GM23338 (cell line): ENCODE results near the gene SRRD. TPM values are rescaled to one million over a fixed set of nuclear protein-coding genes. Genes with fewer than 3 reads are reported as not detected.

Source experiments
- ATAC-seq: fragments of 200-7000 bp; cut with Tn5 transposase; 3 replicates; pipeline ENCODE4 v1.9.1; 2020
- DNase-seq: peaks from one replicate; pipeline ENCODE4 v3.0.0-alpha.2; 2015; ENCODE audit warnings: low spot score
- H2AFZ ChIP-seq: fragments of 200-600 bp; sonication (generic); 2 replicates; pipeline ENCODE4 v1.8.0; 2016; ENCODE audit warnings: antibody characterized with exemption, mild to moderate bottlenecking, moderate library complexity
- H3F3A ChIP-seq: fragments of 200-600 bp; sonication (generic); replicated peaks from 2 replicates; pipeline ENCODE4 v1.8.0; 2017; ENCODE audit warnings: antibody characterized with exemption, mixed run types, low read depth
- H3K27ac ChIP-seq: fragments of 200-600 bp; sonication (generic); 2 replicates; pipeline ENCODE4 v1.6.1; 2016; ENCODE audit warnings: low read depth
- H3K27me3 ChIP-seq: fragments of 200-600 bp; sonication (generic); 2 replicates; pipeline ENCODE4 v1.8.0; 2016; ENCODE audit warnings: mild to moderate bottlenecking, mixed run types, moderate library complexity; ENCODE audit not compliant: insufficient read depth
- H3K36me3 ChIP-seq: fragments of 200-600 bp; sonication (generic); 2 replicates; pipeline ENCODE4 v1.8.0; 2016; ENCODE audit warnings: mild to moderate bottlenecking; ENCODE audit not compliant: insufficient read depth
- H3K4me1 ChIP-seq: fragments of 200-600 bp; sonication (generic); 2 replicates; pipeline ENCODE4 v1.8.0; 2016; ENCODE audit warnings: mild to moderate bottlenecking, moderate library complexity; ENCODE audit not compliant: insufficient read depth
- H3K4me2 ChIP-seq: fragments of 200-600 bp; sonication (generic); 2 replicates; pipeline ENCODE4 v1.7.1; 2017; ENCODE audit warnings: mixed run types
- H3K4me3 ChIP-seq: fragments of 200-600 bp; sonication (generic); 2 replicates; pipeline ENCODE4 v1.6.1; 2016; ENCODE audit warnings: mixed run types
- H3K79me2 ChIP-seq: fragments of 200-600 bp; sonication (generic); replicated peaks from 2 replicates; pipeline ENCODE4 v1.8.0; 2017; ENCODE audit warnings: mild to moderate bottlenecking; ENCODE audit not compliant: insufficient read depth
- H3K9me2 ChIP-seq: fragments of 200-600 bp; sonication (generic); 2 replicates; pipeline ENCODE4 v1.8.0; 2017; ENCODE audit not compliant: insufficient read depth
- H4K20me1 ChIP-seq: fragments of 200-600 bp; sonication (generic); replicated peaks from 2 replicates; pipeline ENCODE4 v1.8.0; 2017; ENCODE audit warnings: mild to moderate bottlenecking; ENCODE audit not compliant: insufficient read depth
- H3K27ac Mint-ChIP-seq: 2 replicates; pipeline ENCODE4 v1.8.0; 2020; ENCODE audit warnings: inconsistent platforms, mild to moderate bottlenecking, moderate library complexity, mixed read lengths
- H3K27me3 Mint-ChIP-seq: 3 replicates; pipeline ENCODE4 v1.8.0; 2022; ENCODE audit warnings: low read depth, mild to moderate bottlenecking, moderate library complexity, mixed read lengths, inconsistent platforms; ENCODE audit not compliant: insufficient read depth, poor library complexity
- H3K36me3 Mint-ChIP-seq: 3 replicates; pipeline ENCODE4 v1.8.0; 2021; ENCODE audit warnings: low read depth, mild to moderate bottlenecking, inconsistent platforms, moderate library complexity, mixed read lengths
- H3K4me1 Mint-ChIP-seq: 3 replicates; pipeline ENCODE4 v1.8.0; 2020; ENCODE audit warnings: mild to moderate bottlenecking, inconsistent platforms, mixed read lengths
- H3K4me3 Mint-ChIP-seq: 3 replicates; pipeline ENCODE4 v1.8.0; 2021; ENCODE audit warnings: moderate library complexity, mild to moderate bottlenecking, inconsistent platforms, mixed read lengths
- H3K9me3 Mint-ChIP-seq: 3 replicates; pipeline ENCODE4 v1.8.0; 2020; ENCODE audit warnings: moderate library complexity, mild to moderate bottlenecking, inconsistent platforms, mixed read lengths
- CREB1 ChIP-seq: fragments of 250-450 bp; sonication (Bioruptor Pico); IDR thresholded peaks from 2 replicates; pipeline ENCODE4 v1.5.0; 2020; ENCODE audit warnings: low read depth, mild to moderate bottlenecking, moderate library complexity
- EZH2 ChIP-seq: fragments of 200-600 bp; sonication (generic); IDR thresholded peaks from one replicate; pipeline ENCODE4 v1.8.0; 2017; ENCODE audit warnings: antibody characterized with exemption, mild to moderate bottlenecking, low read depth; ENCODE audit not compliant: unreplicated experiment
- JUNB ChIP-seq: IDR thresholded peaks from one replicate; pipeline ENCODE4 v1.6.1; 2016; ENCODE audit warnings: antibody characterized with exemption; ENCODE audit not compliant: unreplicated experiment
- ZNF331 ChIP-seq: fragments of 250-450 bp; sonication (Bioruptor Pico); IDR thresholded peaks from 2 replicates; pipeline ENCODE4 v1.5.0; 2020; ENCODE audit warnings: low read depth, mild to moderate bottlenecking, moderate library complexity
- polyA plus RNA-seq: library from polyadenylated mRNA; unstranded; fragments of >200 nt; fragmentation: Nextera tagmentation; extraction: Ambion mirVana; gene quantifications from 2 replicates; pipeline ENCODE4 v1.2.1, GENCODE V29; 2016
- total RNA-seq: library from RNA; depleted of rRNA; stranded (reverse); fragments of >200 nt; shearing (Covaris generic); gene quantifications from 2 replicates; pipeline ENCODE4 v1.2.3, GENCODE V29; 2014
- TF ChIP-seq, protein P1 (sequence below), 2 experiments: fragments of 200-600 bp in 1 of 2; sonication (generic) in 1 of 2; conservative IDR thresholded peaks; 2 replicates each; pipeline versions ENCODE4 v1.5.1 to v1.6.1; 2016 to 2017; ENCODE audit warnings: antibody characterized with exemption in 2 of 2, low read depth in 2 of 2, mild to moderate bottlenecking in 2 of 2, moderate library complexity in 1 of 2

The SRRD gene
- total and polyA plus RNA-seq, 2 experiments from 2014 or later: 17.8 to 23.2 TPM

DNA sequence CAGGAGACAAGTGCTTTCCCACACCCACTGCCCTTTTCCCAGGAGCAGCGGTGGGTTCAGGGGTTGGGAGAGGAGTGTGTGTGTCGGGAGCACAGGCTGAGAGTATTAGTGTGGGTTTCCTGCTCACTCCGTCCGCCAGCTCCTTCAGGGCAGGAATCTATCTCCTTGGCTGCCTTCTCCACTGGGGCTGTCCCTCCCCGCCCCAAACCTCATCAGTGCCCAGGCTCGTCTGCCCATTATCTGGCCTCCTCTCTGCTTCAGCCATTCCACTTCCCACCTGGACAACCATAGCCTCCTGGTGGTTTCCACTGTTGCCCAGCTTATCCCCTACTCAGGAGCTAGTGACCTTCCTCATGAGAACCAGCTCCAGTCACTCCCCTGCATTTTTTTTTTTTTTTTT, 34.7 kb upstream of the SRRD start:
- H3K27ac ChIP-seq: no peak overlapping the region
- no peak for ATAC-seq
- no peak overlapping the region for H3K27ac Mint-ChIP-seq

DNA sequence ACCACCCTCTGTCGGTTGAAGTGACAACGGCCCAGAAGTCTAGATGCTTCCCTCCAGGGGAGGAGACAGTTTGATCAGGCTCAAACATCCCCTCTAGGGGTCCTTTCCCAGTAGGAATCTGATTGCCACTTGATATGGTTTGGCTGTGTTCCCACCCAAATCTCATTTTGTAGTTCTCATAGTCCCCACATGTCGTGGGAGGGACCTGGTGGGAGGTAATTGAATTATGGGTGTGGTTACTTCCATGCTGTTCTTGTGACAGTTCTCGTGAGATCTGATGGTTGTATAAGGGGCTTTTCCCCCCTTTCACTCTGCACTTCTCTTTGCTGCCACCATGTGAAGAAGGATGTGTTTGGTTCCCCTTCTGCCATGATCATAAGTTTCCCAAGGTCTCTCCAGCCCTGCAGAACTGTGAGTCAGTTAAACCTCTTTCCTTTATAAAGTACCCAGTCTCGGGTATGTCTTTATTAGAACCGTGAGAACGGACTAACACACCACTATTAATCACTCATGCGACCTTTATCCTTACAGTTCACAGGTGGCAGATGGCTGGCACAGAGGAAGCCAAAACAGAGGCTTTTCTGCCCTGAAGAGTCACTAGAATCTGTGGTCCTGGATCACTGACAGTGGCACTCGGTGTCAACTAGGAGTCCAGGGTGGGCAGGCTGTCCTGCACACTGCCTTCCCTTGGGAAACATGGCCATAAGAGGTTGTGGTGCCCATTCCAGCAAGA, 33.1 kb upstream of the SRRD start:
- 0 out of 3 replicates have a peak, but pooled peaks cover 2% of the 10 kb centered on the region for H3K4me1 Mint-ChIP-seq
- no peak overlapping the region for H3K27ac Mint-ChIP-seq
- H3K27me3 Mint-ChIP-seq: peaks cover 11% of the 10 kb centered on the region
- Histone ChIP-seq H3K79me2 (no peaks in the 10 kb centered on the region), H3K9me2 (no peaks in the 10 kb centered on the region), H4K20me1 (no peaks in the 10 kb centered on the region; the same call in 1 of the 2 replicates), H3K4me3 (no peak overlapping the region), H3K4me1 (no peaks in the 10 kb centered on the region), H2AFZ (no peak overlapping the region), H3F3A (no peaks in the 10 kb centered on the region), H3K4me2 (no peak overlapping the region), H3K27ac (no peak overlapping the region), H3K36me3 (no peaks in the 10 kb centered on the region; the same call in 1 of the 2 replicates), H3K27me3 (no peaks in the 10 kb centered on the region)
- TF ChIP-seq, protein P1, sequence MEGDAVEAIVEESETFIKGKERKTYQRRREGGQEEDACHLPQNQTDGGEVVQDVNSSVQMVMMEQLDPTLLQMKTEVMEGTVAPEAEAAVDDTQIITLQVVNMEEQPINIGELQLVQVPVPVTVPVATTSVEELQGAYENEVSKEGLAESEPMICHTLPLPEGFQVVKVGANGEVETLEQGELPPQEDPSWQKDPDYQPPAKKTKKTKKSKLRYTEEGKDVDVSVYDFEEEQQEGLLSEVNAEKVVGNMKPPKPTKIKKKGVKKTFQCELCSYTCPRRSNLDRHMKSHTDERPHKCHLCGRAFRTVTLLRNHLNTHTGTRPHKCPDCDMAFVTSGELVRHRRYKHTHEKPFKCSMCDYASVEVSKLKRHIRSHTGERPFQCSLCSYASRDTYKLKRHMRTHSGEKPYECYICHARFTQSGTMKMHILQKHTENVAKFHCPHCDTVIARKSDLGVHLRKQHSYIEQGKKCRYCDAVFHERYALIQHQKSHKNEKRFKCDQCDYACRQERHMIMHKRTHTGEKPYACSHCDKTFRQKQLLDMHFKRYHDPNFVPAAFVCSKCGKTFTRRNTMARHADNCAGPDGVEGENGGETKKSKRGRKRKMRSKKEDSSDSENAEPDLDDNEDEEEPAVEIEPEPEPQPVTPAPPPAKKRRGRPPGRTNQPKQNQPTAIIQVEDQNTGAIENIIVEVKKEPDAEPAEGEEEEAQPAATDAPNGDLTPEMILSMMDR (conservative IDR thresholded peaks at IDR 0.05; ENCODE audit: low read depth in 2 of 2): 0 out of 4 replicates have a peak, but pooled peaks of 1 of the 2 experiments have one; percentile 5
- TF ChIP-seq EZH2: no peak
- H3K4me3 Mint-ChIP-seq: no peak overlapping the region
- H3K9me3 Mint-ChIP-seq: no peaks in the 10 kb centered on the region
- peaks cover 25% of the 10 kb centered on the region for H3K36me3 Mint-ChIP-seq
- DNase-seq (no peak), ATAC-seq (no peak)

More for the DNA sequence above, 34.7 kb upstream of the SRRD start:
- no peaks in the 10 kb centered on the region for H3K4me1 ChIP-seq
- H3K27me3 ChIP-seq: no peaks in the 10 kb centered on the region
- H3F3A ChIP-seq: no peaks in the 10 kb centered on the region
- Mint-ChIP-seq H3K9me3 (no peaks in the 10 kb centered on the region), H3K4me1 (peaks cover 5% of the 10 kb centered on the region; the same call in 1 of the 3 replicates), H3K27me3 (peaks cover 12% of the 10 kb centered on the region), H3K36me3 (peaks cover 28% of the 10 kb centered on the region), H3K4me3 (no peak overlapping the region)
- H3K4me2 ChIP-seq: no peak overlapping the region
- H3K4me3 ChIP-seq: no peak overlapping the region
- no peaks in the 10 kb centered on the region; the same call in 1 of the 2 replicates for H4K20me1 ChIP-seq
- H3K36me3 ChIP-seq: no peaks in the 10 kb centered on the region; the same call in 1 of the 2 replicates
- DNase-seq: no peak
- no peaks in the 10 kb centered on the region for H3K9me2 ChIP-seq
- H3K79me2 ChIP-seq: no peaks in the 10 kb centered on the region
- TF ChIP-seq, protein P1 (conservative IDR thresholded peaks at IDR 0.05; ENCODE audit: low read depth in 2 of 2): no peak
- no peak for TF ChIP-seq JUNB
- no peak for TF ChIP-seq ZNF331
- TF ChIP-seq CREB1: no peak
- TF ChIP-seq EZH2: no peak
- no peak overlapping the region for H2AFZ ChIP-seq
